ENCODE data around the gene ATAD1. TPM values are rescaled to one million over a fixed set of nuclear protein-coding genes. Genes with fewer than 3 reads are reported as not detected.
"Not testable (repeated sequence)": the region's sequence is repeated elsewhere in the genome, so short reads cannot be mapped to it uniquely, and the experiment has no call there.

The ATAD1 gene
- total RNA-seq, 1 experiment from 2014 or later, result 31.0 TPM

- intact Hi-C loops (cut with micrococcal nuclease; ENCODE audit: unreplicated experiment), result no loop called here
- H3K36me3 Mint-ChIP-seq (ENCODE audit: insufficient read depth, unreplicated experiment), result no peaks in the 10 kb centered on the region
- no peak overlapping the region for H3K27ac Mint-ChIP-seq (ENCODE audit: unreplicated experiment)
- no peak overlapping the region for H3K4me3 Mint-ChIP-seq (ENCODE audit: low read depth, unreplicated experiment)
- TF ChIP-seq CTCF (IDR thresholded peaks at IDR 0.05; ENCODE audit: unreplicated experiment), result no peak
- H3K27me3 Mint-ChIP-seq (ENCODE audit: unreplicated experiment), result no peaks in the 10 kb centered on the region
- CTCF ChIA-PET, result interaction anchor here (0.6 kb wide), 2 partner anchors 21 to 800 kb away, joined by 4 to 5 read pairs; no protein-coding TSS in a partner anchor
- no TSS peak for BruUV-seq (replicated peaks)
- H3K4me1 Mint-ChIP-seq (ENCODE audit: low read depth, unreplicated experiment), result peaks cover 17% of the 10 kb centered on the region
- DNase-seq, result no peak
- H3K9me3 Mint-ChIP-seq (ENCODE audit: low read depth, unreplicated experiment), result no peaks in the 10 kb centered on the region
Observed at GRCh38 chr10:87852089-87852488, 34.1 kb upstream of the ATAD1 start.

GRCh38 chr10:87850742-87851205, 32.7 kb upstream of the ATAD1 start:
- intact Hi-C loops (cut with micrococcal nuclease; ENCODE audit: unreplicated experiment), result no loop called here
- CTCF ChIA-PET, result interaction anchor here (0.8 kb wide), 1 partner anchor 538 kb away, joined by 3 read pairs; no protein-coding TSS in a partner anchor
- BruUV-seq (replicated peaks), result no TSS peak

GRCh38 chr10:87849001-87849400, 31.0 kb upstream of the ATAD1 start:
- Mint-ChIP-seq H3K9me3 (ENCODE audit: low read depth, unreplicated experiment) (no peaks in the 10 kb centered on the region), H3K27me3 (ENCODE audit: unreplicated experiment) (no peaks in the 10 kb centered on the region), H3K4me3 (ENCODE audit: low read depth, unreplicated experiment) (no peak overlapping the region), H3K27ac (ENCODE audit: unreplicated experiment) (no peak overlapping the region), H3K36me3 (ENCODE audit: insufficient read depth, unreplicated experiment) (no peaks in the 10 kb centered on the region), H3K4me1 (ENCODE audit: low read depth, unreplicated experiment) (peaks cover 31% of the 10 kb centered on the region)
- no peak for TF ChIP-seq CTCF (IDR thresholded peaks at IDR 0.05; ENCODE audit: unreplicated experiment)
- intact Hi-C loops (cut with micrococcal nuclease; ENCODE audit: unreplicated experiment), result no loop called here
- BruUV-seq (replicated peaks), result no TSS peak
- CTCF ChIA-PET, result no interaction called here
- no peak for DNase-seq

More at GRCh38 chr10:87850742-87851205, 32.7 kb upstream of the ATAD1 start:
- peak; percentile 38 for DNase-seq
- no peaks in the 10 kb centered on the region for H3K27me3 Mint-ChIP-seq (ENCODE audit: unreplicated experiment)
- no peaks in the 10 kb centered on the region for H3K36me3 Mint-ChIP-seq (ENCODE audit: insufficient read depth, unreplicated experiment)
- H3K4me3 Mint-ChIP-seq (ENCODE audit: low read depth, unreplicated experiment), result no peak overlapping the region
- peaks cover 24% of the 10 kb centered on the region for H3K4me1 Mint-ChIP-seq (ENCODE audit: low read depth, unreplicated experiment)
- no peak overlapping the region for H3K27ac Mint-ChIP-seq (ENCODE audit: unreplicated experiment)
- H3K9me3 Mint-ChIP-seq (ENCODE audit: low read depth, unreplicated experiment), result no peaks in the 10 kb centered on the region
- no peak for TF ChIP-seq CTCF (IDR thresholded peaks at IDR 0.05; ENCODE audit: unreplicated experiment)

GRCh38 chr10:87847550-87847949, 29.5 kb upstream of the ATAD1 start:
- Mint-ChIP-seq H3K9me3 (ENCODE audit: low read depth, unreplicated experiment) (no peaks in the 10 kb centered on the region), H3K4me3 (ENCODE audit: low read depth, unreplicated experiment) (no peak overlapping the region), H3K4me1 (ENCODE audit: low read depth, unreplicated experiment) (peaks cover 42% of the 10 kb centered on the region), H3K27me3 (ENCODE audit: unreplicated experiment) (no peaks in the 10 kb centered on the region), H3K27ac (ENCODE audit: unreplicated experiment) (no peak overlapping the region), H3K36me3 (ENCODE audit: insufficient read depth, unreplicated experiment) (peaks cover 1% of the 10 kb centered on the region)
- CTCF ChIA-PET, result no interaction called here
- TF ChIP-seq CTCF (IDR thresholded peaks at IDR 0.05; ENCODE audit: unreplicated experiment), result no peak
- DNase-seq, result no peak
- BruUV-seq (replicated peaks), result no TSS peak
- intact Hi-C loops (cut with micrococcal nuclease; ENCODE audit: unreplicated experiment), result no loop called here

- H3K27me3 Mint-ChIP-seq (ENCODE audit: unreplicated experiment); H3K4me3 Mint-ChIP-seq (ENCODE audit: low read depth, unreplicated experiment); H3K36me3 Mint-ChIP-seq (ENCODE audit: insufficient read depth, unreplicated experiment); intact Hi-C loops (cut with micrococcal nuclease; ENCODE audit: unreplicated experiment); H3K9me3 Mint-ChIP-seq (ENCODE audit: low read depth, unreplicated experiment); H3K27ac Mint-ChIP-seq (ENCODE audit: unreplicated experiment); DNase-seq; CTCF ChIA-PET; BruUV-seq (replicated peaks): not testable (repeated sequence)
- peaks cover 47% of the 10 kb centered on the region for H3K4me1 Mint-ChIP-seq (ENCODE audit: low read depth, unreplicated experiment)
Observed at GRCh38 chr10:87846711-87847110, 28.7 kb upstream of the ATAD1 start.

Data from Calu3 (cell line).